SK-N-SH treated with all-trans-retinoic acid at 6 μM for 48 hours (cell line): Measurements from ENCODE around the gene DNASE1L3.

Experiments
- ATAC-seq: fragments of 200-7000 bp; cut with Tn5 transposase; 3 replicates; pipeline ENCODE4 v1.9.1; 2020; ENCODE audit warnings: mild to moderate bottlenecking, moderate library complexity
- POU6F1 ChIP-seq: fragments of 250-450 bp; sonication (Bioruptor Pico); IDR thresholded peaks from 2 replicates; pipeline ENCODE4 v1.8.0; 2021; ENCODE audit warnings: low read depth, mild to moderate bottlenecking, moderate library complexity, borderline replicate concordance
- RARB ChIP-seq: fragments of 250-450 bp; sonication (Bioruptor Pico); IDR thresholded peaks from 2 replicates; pipeline ENCODE4 v1.8.0; 2021; ENCODE audit warnings: mild to moderate bottlenecking, moderate library complexity
- ZC3H10 ChIP-seq: fragments of 250-450 bp; sonication (Bioruptor Pico); IDR thresholded peaks from 2 replicates; pipeline ENCODE4 v1.5.1; 2021; ENCODE audit warnings: mild to moderate bottlenecking, moderate library complexity
- ZNF70 ChIP-seq: fragments of 450-650 bp; formaldehyde crosslinking; IDR thresholded peaks from 2 replicates; pipeline ENCODE4 v1.5.0; 2020; ENCODE audit warnings: mild to moderate bottlenecking, moderate library complexity
- TF ChIP-seq, protein P1 (sequence below): fragments of 250-450 bp; sonication (Bioruptor Pico); IDR thresholded peaks from 2 replicates; pipeline ENCODE4 v1.5.0; 2020; ENCODE audit warnings: mild to moderate bottlenecking, moderate library complexity

DNASE1L3 gene

DNA sequence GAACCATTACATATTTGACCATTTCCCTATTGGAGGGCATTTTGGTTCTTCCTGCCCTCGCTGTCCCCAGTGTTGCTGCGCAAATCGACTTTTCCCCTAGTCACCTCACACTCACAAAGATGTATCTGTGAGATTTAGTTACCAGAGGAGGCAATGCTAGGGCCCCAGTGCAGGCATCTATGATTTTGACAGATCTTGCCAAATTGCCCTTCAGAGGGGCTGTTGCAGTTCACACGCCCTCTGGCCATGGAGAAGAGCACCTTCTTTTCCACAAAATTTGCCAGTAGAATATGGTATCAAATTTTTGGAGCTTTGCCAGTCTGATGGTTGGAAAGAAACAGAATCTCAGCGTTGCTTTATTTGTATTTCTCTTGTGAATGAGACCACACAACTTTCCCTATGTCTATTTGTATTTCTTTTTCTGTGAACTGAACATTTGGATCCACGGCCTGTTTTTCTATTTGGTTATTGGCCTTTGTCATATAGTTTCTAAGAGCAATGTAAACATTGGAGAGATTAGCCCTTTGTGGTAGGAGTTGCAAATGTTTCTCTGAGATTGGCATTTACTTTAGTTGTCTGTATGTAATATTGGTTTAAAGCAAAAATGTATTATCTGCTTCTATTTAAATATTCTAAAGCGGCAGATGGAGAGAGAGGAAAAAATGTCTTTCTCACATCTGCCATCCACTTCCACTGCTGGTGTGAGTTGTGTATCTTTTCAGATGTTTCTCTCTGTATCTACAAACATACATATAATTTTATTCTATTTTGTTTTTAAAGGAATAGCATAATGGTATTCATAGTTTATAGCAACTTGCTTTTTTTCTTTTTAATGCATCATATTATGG is 66.1 kb downstream of the DNASE1L3 start:
- TF ChIP-seq ZNF70 (CRISPR knock-in tag) (no peak), RARB (CRISPR knock-in tag) (no peak), ZC3H10 (CRISPR knock-in tag) (no peak), POU6F1 (no peak)
- TF ChIP-seq, protein P1, sequence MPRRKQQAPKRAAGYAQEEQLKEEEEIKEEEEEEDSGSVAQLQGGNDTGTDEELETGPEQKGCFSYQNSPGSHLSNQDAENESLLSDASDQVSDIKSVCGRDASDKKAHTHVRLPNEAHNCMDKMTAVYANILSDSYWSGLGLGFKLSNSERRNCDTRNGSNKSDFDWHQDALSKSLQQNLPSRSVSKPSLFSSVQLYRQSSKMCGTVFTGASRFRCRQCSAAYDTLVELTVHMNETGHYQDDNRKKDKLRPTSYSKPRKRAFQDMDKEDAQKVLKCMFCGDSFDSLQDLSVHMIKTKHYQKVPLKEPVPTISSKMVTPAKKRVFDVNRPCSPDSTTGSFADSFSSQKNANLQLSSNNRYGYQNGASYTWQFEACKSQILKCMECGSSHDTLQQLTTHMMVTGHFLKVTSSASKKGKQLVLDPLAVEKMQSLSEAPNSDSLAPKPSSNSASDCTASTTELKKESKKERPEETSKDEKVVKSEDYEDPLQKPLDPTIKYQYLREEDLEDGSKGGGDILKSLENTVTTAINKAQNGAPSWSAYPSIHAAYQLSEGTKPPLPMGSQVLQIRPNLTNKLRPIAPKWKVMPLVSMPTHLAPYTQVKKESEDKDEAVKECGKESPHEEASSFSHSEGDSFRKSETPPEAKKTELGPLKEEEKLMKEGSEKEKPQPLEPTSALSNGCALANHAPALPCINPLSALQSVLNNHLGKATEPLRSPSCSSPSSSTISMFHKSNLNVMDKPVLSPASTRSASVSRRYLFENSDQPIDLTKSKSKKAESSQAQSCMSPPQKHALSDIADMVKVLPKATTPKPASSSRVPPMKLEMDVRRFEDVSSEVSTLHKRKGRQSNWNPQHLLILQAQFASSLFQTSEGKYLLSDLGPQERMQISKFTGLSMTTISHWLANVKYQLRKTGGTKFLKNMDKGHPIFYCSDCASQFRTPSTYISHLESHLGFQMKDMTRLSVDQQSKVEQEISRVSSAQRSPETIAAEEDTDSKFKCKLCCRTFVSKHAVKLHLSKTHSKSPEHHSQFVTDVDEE (CRISPR knock-in tag) = no peak

GRCh38 chr3:58143417-58144055 is 67.2 kb downstream of the DNASE1L3 start:
- ATAC-seq = no peak
- TF ChIP-seq RARB (CRISPR knock-in tag) = no peak

More for the DNA sequence above, 66.1 kb downstream of the DNASE1L3 start:
- no peak for ATAC-seq
